Mucosa of descending colon (tissue), 3 donors: ENCODE data around the gene IREB2. TPM values are rescaled to one million over a fixed set of nuclear protein-coding genes. Genes with fewer than 3 reads are reported as not detected.
A peak's percentile ranks its signal among the peaks of the same experiment; 100 is the strongest.

Experiments
- ATAC-seq: fragments of 200-7000 bp; cut with Tn5 transposase; one replicate; pipeline ENCODE4 v1.9.1; 2020; ENCODE audit warnings: mild to moderate bottlenecking, moderate library complexity
- DNase-seq, 3 donors: peaks; one replicate each; pipeline ENCODE4 v3.0.0-alpha.2; 2020
- H3K36me3 ChIP-seq: fragments of 200-600 bp; one replicate; pipeline ENCODE4 v1.8.0; 2021; ENCODE audit warnings: low read depth, mild to moderate bottlenecking
- H3K4me1 ChIP-seq: fragments of 200-600 bp; one replicate; pipeline ENCODE4 v1.8.0; 2021; ENCODE audit warnings: low read depth, mild to moderate bottlenecking
- H3K4me3 ChIP-seq: fragments of 200-600 bp; one replicate; pipeline ENCODE4 v1.8.0; 2021; ENCODE audit warnings: mild to moderate bottlenecking
- H3K9me3 ChIP-seq: fragments of 200-600 bp; one replicate; pipeline ENCODE4 v1.8.0; 2021; ENCODE audit warnings: mild to moderate bottlenecking
- intact Hi-C, 2 donors: fragments of 100-400 bp; cut with DNase I in 1 of 2; cut with micrococcal nuclease in 1 of 2; formaldehyde crosslinking; loops; one replicate each; pipeline versions ENCODE4 v1.11.0 to v1.11.1; 2022; cut with DNase I, micrococcal nuclease
- total RNA-seq, 3 donors: library from RNA; stranded (reverse); fragmentation: NEBNext Ultra II Directional in 2 of 3; extraction: Animal tissue kit (Norgen Biotek cat#: 25700) in 2 of 3; gene quantifications; one replicate each; pipeline versions ENCODE4 v1.2.1 to v1.2.4, GENCODE V29; 2021 to 2023
- TF ChIP-seq, protein P1 (sequence below): fragments of 200-600 bp; IDR thresholded peaks from one replicate; pipeline ENCODE4 v1.8.0; 2022; ENCODE audit warnings: antibody characterized with exemption, mild to moderate bottlenecking
- donor health status: DM: no; HTN: no; CAD: no; lungs with moderate emphysema.
- donor health status: DM: no; HTN: no; CAD: no.
- donor health status: DM: no; HTN: yes; CAD: no.

Gene IREB2
- total RNA-seq, 3 donors from 2014 or later: 51.7 to 62.7 (median 62.0) TPM

DNA sequence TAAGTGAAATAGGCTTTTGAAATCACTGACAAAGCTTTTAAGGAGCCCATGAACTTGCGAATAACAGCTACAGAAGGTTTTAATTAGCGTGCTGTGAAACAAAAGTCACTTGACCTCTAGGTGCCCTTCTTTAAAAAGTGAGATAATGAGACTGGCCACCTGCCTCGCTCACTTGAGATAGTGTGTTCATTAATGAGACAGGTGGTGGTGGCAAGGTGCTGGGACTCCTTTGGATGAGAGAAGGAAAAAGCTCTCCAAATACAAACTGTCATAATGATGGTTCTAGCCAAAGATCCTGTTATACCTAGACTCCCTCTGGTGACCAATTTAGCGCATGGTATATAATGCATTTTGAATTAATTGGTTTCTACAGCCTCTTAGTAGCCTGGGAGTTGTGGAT, 22.7 kb upstream of the IREB2 start:
- DNase-seq: no peak
- H3K9me3 ChIP-seq: no peaks in the 10 kb centered on the region
- no peak overlapping the region for H3K4me3 ChIP-seq
- H3K4me1 ChIP-seq: peaks cover 26% of the 10 kb centered on the region
- no peaks in the 10 kb centered on the region for H3K36me3 ChIP-seq
- TF ChIP-seq, protein P1, sequence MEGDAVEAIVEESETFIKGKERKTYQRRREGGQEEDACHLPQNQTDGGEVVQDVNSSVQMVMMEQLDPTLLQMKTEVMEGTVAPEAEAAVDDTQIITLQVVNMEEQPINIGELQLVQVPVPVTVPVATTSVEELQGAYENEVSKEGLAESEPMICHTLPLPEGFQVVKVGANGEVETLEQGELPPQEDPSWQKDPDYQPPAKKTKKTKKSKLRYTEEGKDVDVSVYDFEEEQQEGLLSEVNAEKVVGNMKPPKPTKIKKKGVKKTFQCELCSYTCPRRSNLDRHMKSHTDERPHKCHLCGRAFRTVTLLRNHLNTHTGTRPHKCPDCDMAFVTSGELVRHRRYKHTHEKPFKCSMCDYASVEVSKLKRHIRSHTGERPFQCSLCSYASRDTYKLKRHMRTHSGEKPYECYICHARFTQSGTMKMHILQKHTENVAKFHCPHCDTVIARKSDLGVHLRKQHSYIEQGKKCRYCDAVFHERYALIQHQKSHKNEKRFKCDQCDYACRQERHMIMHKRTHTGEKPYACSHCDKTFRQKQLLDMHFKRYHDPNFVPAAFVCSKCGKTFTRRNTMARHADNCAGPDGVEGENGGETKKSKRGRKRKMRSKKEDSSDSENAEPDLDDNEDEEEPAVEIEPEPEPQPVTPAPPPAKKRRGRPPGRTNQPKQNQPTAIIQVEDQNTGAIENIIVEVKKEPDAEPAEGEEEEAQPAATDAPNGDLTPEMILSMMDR: no peak
- intact Hi-C loops: no loop called here
- peak; percentile 60 for ATAC-seq

DNA sequence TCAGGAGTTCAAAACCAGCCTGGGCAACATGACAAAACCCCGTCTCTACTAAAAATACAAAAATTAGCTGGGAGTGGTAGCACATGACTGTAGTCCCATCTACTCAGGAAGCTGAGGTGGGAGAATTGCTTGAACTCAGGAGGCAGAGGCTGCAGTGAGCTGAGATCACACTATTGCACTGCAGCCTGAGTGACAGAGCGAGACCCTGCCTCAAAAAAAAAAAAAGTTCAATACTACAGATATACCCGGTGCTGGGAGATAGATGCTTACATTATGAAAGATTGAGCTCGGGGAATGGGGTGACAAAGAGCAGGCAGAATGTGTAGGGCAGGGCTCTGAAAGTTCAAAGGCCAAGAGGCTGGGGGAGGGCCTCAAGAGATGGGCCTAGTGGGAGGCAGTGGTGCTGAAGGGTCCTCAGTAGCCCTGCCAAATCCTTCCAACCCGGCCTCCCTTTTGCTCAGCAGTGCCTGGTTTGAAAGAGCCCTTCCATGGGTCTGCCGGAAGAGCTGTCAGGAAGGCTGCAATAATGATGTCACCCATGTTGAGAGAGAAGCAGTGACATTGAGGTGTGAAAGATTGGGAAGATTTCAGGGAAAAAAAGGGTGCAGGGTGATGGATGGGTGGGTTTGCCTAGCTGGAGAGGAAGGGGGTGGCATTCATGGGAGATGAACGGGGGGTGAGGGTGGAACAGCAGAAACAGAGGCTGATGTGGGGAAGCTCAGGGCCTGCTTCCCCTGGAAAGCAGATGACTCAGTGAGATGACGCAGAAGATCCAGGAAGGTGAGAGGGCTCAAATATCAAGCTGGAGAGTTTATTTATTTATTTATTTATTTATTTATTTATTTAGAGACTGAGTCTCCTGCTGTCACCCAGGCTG, 20.0 kb upstream of the IREB2 start:
- no peak for DNase-seq
- intact Hi-C loops: no loop called here
- no peak for ATAC-seq
- TF ChIP-seq, protein P1: no peak
- peaks cover 34% of the 10 kb centered on the region for H3K4me1 ChIP-seq
- no peak overlapping the region for H3K4me3 ChIP-seq
- no peaks in the 10 kb centered on the region for H3K36me3 ChIP-seq
- H3K9me3 ChIP-seq: no peaks in the 10 kb centered on the region

DNA sequence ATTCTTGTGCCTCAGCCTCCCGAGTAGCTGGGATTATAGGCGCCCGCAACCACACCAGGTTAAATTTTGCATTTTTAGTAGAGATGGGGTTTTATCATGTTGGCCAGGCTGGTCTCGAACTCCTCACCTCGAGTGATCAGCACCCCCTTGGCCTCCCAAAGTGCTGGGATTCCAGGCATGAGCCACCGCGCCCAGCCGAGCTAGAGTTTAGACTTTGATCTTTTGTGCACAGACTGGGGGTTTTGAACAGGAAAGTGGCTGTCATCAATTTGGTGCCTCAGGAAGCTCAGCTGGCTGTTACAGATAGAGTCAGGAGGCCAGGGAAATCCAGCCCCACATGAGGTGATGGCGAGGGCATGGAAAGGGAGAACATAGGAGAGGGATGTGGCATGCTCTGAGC, 19.3 kb upstream of the IREB2 start:
- peak; percentile 41 for ATAC-seq
- Histone ChIP-seq H3K9me3 (no peaks in the 10 kb centered on the region), H3K36me3 (no peaks in the 10 kb centered on the region), H3K4me1 (peaks cover 36% of the 10 kb centered on the region), H3K4me3 (no peak overlapping the region)
- DNase-seq: peak in 2 of 3 donors; percentile 66 to 68
- TF ChIP-seq, protein P1: no peak
- intact Hi-C loops: no loop called here

DNA sequence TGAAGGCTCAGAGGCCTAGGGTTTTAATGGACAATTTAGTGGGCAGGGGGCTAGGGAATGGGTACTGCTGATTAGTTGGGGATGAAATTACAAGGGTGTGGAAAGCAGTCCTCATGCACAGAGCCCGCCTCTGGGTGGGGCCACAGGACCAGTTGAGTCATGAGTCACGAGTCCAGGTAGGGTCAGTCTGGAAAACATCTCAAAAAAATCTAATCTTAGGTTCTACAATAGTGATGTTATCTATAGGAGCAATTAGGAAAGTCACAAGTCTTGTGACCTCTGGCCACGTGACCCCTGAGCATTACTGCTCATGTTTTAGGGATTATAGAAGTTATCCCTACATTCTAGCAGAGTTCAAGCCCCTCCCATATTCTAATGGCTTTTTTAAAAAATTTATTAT, 18.6 kb upstream of the IREB2 start:
- TF ChIP-seq, protein P1: no peak
- Histone ChIP-seq H3K9me3 (no peaks in the 10 kb centered on the region), H3K4me3 (no peak overlapping the region), H3K4me1 (peaks cover 36% of the 10 kb centered on the region), H3K36me3 (no peaks in the 10 kb centered on the region)
- peak in 1 of 3 donors; percentile 60 for DNase-seq
- ATAC-seq: no peak
- intact Hi-C loops: no loop called here

DNA sequence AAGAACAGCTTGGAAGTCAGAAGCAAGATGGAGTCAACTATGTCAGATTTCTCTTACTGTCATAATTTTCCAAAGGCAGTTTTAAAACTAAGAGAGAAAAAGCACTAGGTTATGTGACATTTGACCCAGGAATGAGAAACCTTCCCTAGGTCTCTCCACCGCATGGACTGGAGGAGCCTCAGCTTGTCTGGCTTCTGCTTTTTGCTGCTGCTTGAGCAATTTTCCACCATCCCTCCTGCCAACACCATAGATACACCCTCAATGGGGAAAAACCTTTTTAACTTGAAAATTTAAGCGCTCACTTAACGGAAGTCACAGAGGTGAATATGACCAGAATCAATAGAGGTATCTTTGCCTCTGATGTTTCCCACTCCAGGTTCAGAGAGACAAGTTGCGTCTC, 17.8 kb upstream of the IREB2 start:
- DNase-seq: no peak
- H3K4me1 ChIP-seq: peaks cover 36% of the 10 kb centered on the region
- TF ChIP-seq, protein P1: no peak
- no peaks in the 10 kb centered on the region for H3K9me3 ChIP-seq
- H3K36me3 ChIP-seq: no peaks in the 10 kb centered on the region
- H3K4me3 ChIP-seq: no peak overlapping the region
- ATAC-seq: no peak
- intact Hi-C loops: loop anchor here (5.0 kb wide), 2 partner anchors 103 to 113 kb away; no protein-coding TSS in a partner anchor
